Stimulated activated CD4-positive, alpha-beta T cell treated with anti-CD3 and anti-CD28 coated beads, Interleukin-12 subunit alpha, Interleukin-12 subunit beta, amount 100 ng/mL, for 48 hours (primary cell): ENCODE measurements around the gene LMF2.

ENCODE experiments used
- DNase-seq, 3 donors: peaks; one replicate each; pipeline ENCODE4 v3.0.0-alpha.2; 2020; ENCODE audit warnings: low read depth in 2 of 3, low spot score in 1 of 3

The LMF2 gene

GRCh38 chr22:50468626-50469025 lies 38.9 kb downstream of the LMF2 start:
- no peak for DNase-seq

GRCh38 chr22:50467773-50468440 lies 39.6 kb downstream of the LMF2 start:
- no peak for DNase-seq

- no peak for DNase-seq
Measured at GRCh38 chr22:50467341-50467740, 40.2 kb downstream of the LMF2 start.

DNA sequence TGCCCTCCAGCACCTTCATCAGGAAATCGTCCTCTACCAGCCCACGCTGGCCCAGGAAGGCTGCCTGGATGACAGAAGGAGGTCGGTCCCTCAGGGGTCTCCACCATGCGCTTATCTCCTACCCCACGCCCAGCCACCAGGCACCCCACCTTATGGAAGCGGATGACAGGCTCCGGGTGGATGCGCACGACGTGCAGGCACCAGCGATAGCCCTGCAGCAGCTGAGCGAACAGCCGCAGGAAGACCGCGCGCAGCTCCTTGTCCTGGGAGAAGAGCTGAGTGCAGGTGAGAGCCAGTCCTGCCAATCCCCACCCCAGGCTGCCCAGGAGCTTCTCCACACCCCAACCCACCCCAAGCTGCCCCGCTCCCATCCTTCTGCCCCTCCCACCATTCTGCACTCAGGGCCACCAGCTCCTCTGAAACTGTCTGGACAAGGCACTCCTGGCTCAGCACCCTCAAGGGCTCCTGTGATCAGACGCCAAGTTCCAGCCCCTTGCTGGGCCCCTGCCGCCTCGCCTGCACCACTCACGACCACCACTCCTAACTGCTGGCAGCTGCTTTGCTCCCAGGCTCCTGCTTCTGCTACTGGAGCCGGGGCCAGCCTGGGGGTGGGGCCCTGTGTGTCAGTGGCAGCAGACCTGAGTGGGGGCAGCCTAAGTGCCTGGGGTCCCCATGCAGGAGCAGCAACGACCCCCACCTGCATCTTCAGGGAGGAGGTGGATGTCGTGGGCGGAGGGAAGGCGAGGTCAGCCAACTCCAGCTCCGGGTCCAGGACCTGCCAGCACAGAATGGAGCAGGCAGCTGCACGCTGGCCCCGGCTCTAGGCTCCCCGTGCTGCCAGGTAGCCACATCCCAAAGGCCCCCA lies 42.2 kb downstream of the LMF2 start:
- no peak for DNase-seq

DNA sequence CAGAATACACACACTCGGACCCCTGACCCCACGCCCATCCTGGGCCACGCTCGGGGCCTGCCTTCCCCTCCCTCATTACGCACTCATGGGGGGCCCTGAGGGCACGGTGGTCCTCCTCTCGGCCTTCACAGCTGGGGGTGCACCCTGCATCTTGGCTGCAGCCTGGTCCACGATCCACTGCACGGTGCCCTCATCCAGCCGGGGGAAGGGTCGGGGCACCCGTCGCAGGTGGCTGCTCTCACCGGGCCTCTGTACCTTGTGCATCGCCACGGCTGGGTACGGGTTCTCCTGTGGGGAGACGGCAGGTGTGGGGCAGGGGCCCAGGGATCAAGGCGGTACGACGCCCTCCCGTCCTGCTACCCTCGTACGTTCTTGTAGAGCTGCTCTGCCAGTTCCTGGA lies 43.1 kb downstream of the LMF2 start:
- DNase-seq, result no peak

DNA sequence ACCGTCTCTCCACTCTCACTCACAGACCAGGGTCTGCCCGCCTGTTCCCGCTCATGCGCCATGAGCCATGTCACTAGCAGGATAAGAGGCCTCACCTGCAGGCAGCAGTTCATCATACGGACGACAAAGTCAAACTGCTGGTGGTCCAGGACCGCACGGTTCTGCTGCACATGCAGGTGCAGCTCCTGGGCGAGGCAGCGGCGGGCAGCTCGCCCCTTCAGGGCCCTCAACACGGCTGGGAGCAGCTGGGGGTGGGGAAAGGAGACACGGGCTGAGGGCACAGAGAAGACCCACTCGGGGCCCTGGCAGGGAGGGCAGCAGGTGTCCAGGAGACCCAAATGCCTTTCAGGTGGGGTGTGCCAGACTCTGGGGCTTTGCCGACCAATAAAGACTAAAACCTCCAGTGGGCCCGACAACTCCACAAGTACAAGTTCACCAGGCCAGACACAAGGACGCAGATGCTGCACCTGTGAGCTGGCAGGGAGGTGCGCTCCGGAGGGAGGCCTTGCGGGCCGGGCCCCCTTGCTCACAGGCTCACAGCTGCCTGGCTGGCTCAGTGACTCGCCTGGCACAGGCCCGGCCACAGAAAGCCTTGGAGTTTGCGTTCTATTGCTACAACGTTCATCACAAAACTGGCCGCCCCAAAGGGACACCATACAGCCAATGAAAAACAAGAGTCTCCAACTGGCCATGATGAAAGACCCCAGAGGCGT lies 44.2 kb downstream of the LMF2 start:
- DNase-seq, result no peak

GRCh38 chr22:50461979-50462540 lies 45.4 kb downstream of the LMF2 start:
- no peak for DNase-seq

DNA sequence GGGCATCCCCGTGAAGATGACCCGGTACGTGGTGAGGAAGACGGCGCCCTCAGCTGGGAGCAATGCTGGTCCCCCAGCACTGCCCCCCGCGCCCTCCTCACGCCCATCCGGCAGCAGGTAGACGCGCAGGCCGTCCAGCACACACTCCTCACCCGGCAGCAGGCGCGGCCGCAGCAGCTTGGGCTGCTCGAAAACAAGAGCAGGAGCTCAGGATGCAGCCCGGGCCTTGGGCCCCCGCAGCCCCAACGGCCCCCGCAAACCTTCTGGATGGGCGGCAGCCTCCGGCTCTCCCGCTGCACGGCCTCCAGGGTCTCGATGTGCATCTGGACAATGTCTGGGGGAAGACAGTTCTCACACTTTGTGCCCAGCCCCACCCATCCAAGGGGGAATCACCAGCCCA lies 46.0 kb downstream of the LMF2 start:
- DNase-seq, result no peak

GRCh38 chr22:50460938-50461337 lies 46.6 kb downstream of the LMF2 start:
- DNase-seq, result no peak

DNA sequence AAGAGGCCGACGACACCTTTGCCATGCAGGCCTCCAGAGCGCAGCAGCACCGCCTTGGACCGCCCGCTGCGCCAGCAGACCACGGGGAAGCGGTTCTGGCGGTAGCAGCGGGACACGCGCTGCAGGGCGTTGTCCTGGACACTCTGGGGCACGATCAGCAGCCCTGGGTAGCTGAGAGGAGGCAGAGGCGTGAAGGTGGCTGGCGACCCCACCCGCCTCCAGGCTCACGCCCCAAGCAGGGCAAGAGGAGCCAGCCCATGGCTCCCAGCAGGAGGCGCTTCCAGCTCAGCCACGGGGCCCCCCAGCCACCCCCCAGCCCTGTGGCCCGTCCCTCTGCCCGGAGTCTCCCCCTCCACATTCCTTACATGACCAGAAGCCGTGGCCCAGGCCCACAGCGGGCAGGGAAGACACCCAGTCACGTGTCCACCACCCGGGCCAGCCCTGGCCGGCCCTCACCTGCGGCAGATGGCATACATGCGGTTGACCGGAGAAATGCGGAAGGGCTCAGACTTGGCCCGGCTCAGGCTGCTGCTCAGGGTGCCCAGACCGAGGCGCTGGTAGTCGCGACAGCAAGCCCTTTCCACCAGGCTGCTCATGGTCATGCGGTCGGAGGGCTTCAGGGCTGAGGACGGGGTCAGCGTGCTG lies 47.9 kb downstream of the LMF2 start:
- no peak for DNase-seq

- DNase-seq, result no peak
Measured at GRCh38 chr22:50459016-50459415, 48.5 kb downstream of the LMF2 start.

DNA sequence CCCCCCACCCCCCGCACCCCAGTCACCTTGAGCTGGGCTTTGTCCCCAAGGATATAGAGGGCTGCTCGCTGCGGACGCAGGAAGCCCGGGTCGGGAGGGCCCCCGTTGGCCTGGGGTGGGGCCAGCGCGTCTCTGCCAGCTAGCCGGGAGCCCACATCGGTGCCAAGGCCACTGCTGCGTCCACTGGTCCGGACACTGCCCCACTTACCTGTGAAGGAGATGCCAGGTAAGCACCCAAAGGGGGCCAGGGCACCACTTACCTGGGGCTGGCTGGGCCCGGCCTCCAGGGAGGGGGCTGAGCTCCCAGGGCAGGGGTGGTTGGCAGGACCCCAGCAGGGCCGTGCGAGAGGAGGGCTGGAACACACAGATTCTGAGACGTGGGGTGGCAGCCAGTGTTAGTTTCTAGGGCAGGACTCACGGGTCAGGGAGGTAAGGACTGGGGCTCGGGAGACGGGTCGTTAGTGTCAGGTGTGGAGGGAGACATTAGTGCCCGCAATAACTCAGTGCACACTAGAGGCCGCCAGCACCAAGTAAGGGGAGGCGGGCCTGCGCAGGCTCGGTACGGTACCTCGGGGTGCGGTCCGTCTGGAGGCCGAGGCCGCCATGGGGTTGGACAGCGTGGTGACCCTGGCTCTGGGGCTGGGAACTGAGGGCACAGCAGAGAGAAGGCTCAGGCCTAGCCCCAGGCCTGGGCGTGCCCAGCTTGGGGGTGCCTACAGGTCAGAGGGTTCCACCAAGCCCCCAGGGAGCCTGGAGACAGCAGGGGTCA lies 50.9 kb downstream of the LMF2 start:
- no peak for DNase-seq

GRCh38 chr22:50456026-50456425 lies 51.5 kb downstream of the LMF2 start:
- no peak for DNase-seq

DNA sequence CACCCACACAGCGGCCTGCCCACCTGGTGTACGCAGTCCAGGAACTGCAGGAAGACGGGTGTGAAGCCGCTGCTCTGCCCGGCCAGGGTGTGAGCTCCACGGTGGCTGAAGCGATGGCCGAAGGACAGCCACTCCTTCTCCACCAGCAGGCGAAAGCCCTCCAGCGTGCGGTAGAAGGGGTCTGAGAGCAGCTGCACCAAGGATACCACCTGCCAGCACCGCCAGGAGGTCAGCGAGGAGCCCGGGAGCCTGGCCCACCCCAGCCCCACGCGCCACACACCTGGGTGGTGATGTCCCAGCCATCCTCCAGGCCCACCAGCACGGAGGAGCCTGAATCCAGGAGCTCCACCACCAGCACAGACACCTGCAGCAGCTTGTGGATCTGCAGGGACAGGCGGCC lies 52.3 kb downstream of the LMF2 start:
- DNase-seq, result no peak

GRCh38 chr22:50454556-50455075 lies 52.9 kb downstream of the LMF2 start:
- DNase-seq, result no peak
